Testis (tissue), 2 donors: ENCODE measurements around the gene USP20.

ENCODE experiments used
- CTCF ChIP-seq, 3 experiments: fragments of 450-650 bp in 2 of 3; fragments of 200-600 bp in 1 of 3; sonication (generic) in 1 of 3; IDR thresholded peaks; one replicate each; pipeline ENCODE4 v1.5.1; 2016 to 2019; ENCODE audit warnings: antibody characterized with exemption in 3 of 3, mild to moderate bottlenecking in 2 of 3, moderate library complexity in 1 of 3
- POLR2A ChIP-seq: fragments of 450-650 bp; IDR thresholded peaks from one replicate; pipeline ENCODE4 v1.6.1; 2017; ENCODE audit warnings: antibody characterized with exemption, mild to moderate bottlenecking, moderate library complexity

- no peak for TF ChIP-seq CTCF (IDR thresholded peaks at IDR 0.05)
- no peak for TF ChIP-seq POLR2A
These were observed 19.4 kb downstream of the USP20 start for GRCh38 chr9:129854588-129855110.
